GM12873 (cell line): ENCODE measurements around the gene ADCY6.

ENCODE experiments used
- TF ChIP-seq, protein P1 (sequence below): IDR thresholded peaks from 2 replicates; pipeline ENCODE4 v1.5.1; 2012; ENCODE audit warnings: low read depth, mild to moderate bottlenecking, moderate library complexity, low read length, control low read depth; ENCODE audit not compliant: insufficient read depth; ENCODE audit errors: missing control alignments

Gene ADCY6

DNA sequence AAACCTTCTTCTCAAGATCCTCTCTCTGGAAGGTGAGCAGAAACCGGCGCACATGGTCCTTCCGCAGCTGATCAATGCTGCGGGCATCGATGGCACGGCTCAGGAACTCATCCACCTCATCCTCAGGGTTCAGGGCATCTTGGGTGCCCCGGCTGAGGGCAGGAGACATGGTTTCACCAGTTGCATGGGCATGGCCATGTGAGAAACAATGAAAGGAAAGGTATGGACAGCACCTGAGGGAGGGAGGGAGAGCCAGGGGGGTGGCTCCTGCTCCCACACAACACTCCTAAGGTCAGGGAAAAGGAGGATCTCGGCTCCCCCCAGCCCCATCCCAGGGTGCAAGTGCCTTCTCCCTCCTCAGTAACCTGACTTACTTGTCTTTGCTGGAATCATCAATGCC, 13.6 kb downstream of the ADCY6 start:
- TF ChIP-seq, protein P1, sequence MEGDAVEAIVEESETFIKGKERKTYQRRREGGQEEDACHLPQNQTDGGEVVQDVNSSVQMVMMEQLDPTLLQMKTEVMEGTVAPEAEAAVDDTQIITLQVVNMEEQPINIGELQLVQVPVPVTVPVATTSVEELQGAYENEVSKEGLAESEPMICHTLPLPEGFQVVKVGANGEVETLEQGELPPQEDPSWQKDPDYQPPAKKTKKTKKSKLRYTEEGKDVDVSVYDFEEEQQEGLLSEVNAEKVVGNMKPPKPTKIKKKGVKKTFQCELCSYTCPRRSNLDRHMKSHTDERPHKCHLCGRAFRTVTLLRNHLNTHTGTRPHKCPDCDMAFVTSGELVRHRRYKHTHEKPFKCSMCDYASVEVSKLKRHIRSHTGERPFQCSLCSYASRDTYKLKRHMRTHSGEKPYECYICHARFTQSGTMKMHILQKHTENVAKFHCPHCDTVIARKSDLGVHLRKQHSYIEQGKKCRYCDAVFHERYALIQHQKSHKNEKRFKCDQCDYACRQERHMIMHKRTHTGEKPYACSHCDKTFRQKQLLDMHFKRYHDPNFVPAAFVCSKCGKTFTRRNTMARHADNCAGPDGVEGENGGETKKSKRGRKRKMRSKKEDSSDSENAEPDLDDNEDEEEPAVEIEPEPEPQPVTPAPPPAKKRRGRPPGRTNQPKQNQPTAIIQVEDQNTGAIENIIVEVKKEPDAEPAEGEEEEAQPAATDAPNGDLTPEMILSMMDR = no peak

DNA sequence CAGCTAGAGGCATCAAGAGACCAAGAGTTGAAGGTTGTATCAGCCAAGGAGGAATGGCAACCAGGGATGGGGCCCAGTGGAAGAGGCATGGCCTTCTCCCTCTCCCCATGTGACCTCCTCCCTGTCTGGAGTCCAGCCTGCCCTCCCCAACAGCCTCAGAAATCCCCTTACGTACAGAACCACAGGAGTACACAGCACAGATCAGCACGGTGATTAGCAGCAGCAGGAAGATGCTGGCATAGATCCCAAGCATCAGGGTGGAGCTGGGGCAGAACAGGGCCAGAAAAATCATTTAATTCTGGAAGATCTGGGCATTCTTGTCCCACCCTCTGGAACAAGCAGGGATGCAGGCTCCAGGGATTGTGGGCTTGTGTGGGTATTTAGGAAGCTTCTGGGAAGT, 14.4 kb downstream of the ADCY6 start:
- TF ChIP-seq, protein P1 = no peak

- TF ChIP-seq, protein P1 = no peak
These were observed 15.2 kb downstream of the ADCY6 start for GRCh38 chr12:48773686-48774085.

- TF ChIP-seq, protein P1 = no peak
These were observed 17.2 kb downstream of the ADCY6 start for GRCh38 chr12:48771588-48772112.

- TF ChIP-seq, protein P1 = no peak
These were observed 18.1 kb downstream of the ADCY6 start for GRCh38 chr12:48770756-48771155.

GRCh38 chr12:48768736-48769135, 20.2 kb downstream of the ADCY6 start:
- TF ChIP-seq, protein P1 = no peak

DNA sequence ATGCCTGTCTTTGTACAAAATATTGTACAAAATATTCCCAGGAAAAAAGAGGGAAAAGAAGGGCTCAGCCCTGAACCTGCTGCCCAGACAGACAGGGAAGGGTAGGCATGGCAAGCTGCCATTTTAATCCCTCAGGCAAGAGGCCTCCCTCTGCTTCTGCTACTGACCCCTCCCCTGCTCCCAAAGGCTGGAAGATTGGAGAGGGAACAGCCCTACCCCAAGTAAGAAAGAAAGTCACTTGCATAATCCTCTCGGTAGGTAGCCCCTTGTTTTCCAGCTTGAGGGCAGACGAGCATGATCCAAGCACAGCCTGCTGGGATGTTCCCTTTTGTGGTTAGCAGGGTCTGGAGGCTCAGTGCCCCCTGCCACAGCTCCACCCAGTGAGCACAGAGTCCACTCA, 20.7 kb downstream of the ADCY6 start:
- TF ChIP-seq, protein P1 = no peak
